Testis (tissue), 3 donors: ENCODE data around the gene CACNA1C. TPM values are rescaled to one million over a fixed set of nuclear protein-coding genes. Genes with fewer than 3 reads are reported as not detected.

Experiments used
- DNase-seq: peaks from one replicate; pipeline ENCODE4 v3.0.0-alpha.2; 2019
- H3K27ac ChIP-seq, 2 donors: fragments of 200-600 bp; sonication (generic); one replicate each; pipeline ENCODE4 v1.5.1; 2019
- H3K27me3 ChIP-seq: fragments of 200-600 bp; sonication (generic); one replicate; pipeline ENCODE4 v1.5.1; 2019
- H3K36me3 ChIP-seq: fragments of 200-600 bp; sonication (generic); one replicate; pipeline ENCODE4 v1.5.1; 2017; ENCODE audit warnings: low read depth; ENCODE audit errors: missing control alignments
- H3K4me1 ChIP-seq: fragments of 200-600 bp; sonication (generic); one replicate; pipeline ENCODE4 v1.5.1; 2019
- H3K4me3 ChIP-seq, 2 donors: fragments of 200-600 bp; sonication (generic); one replicate each; pipeline ENCODE4 v1.5.1; 2017 to 2019
- H3K9me3 ChIP-seq: fragments of 200-600 bp; sonication (generic); one replicate; pipeline ENCODE4 v1.5.1; 2017
- CTCF ChIP-seq, 3 experiments: fragments of 450-650 bp in 2 of 3; fragments of 200-600 bp in 1 of 3; sonication (generic) in 1 of 3; IDR thresholded peaks; one replicate each; pipeline ENCODE4 v1.5.1; 2016 to 2019; ENCODE audit warnings: antibody characterized with exemption in 3 of 3, mild to moderate bottlenecking in 2 of 3, moderate library complexity in 1 of 3
- POLR2A ChIP-seq: fragments of 450-650 bp; IDR thresholded peaks from one replicate; pipeline ENCODE4 v1.6.1; 2017; ENCODE audit warnings: antibody characterized with exemption, mild to moderate bottlenecking, moderate library complexity
- WGBS, 2 donors: methylation state at CpG; one replicate each; pipeline ENCODE4 v1.1.5; 2018; 5-methylcytosine and 5-hydroxymethylcytosine counted together
- intact Hi-C: fragments of 100-400 bp; cut with DNase I; formaldehyde crosslinking; loops from one replicate; pipeline ENCODE4 v1.15.1; 2023; ENCODE audit warnings: low total_unique reads
- polyA plus RNA-seq: library from polyadenylated mRNA; stranded (reverse); fragments of 350-450 nt; fragmentation: Illumina TruSeq; extraction: RNeasy Lipid Tissue Mini Kit (QIAGEN cat#74804); gene quantifications from one replicate; pipeline ENCODE4 v1.2.3, GENCODE V29; 2014; ENCODE audit warnings: low read depth, low replicate concordance; ENCODE audit not compliant: insufficient read depth
- total RNA-seq, 2 donors: library from RNA; depleted of rRNA; stranded (reverse); fragments of >200 nt; gene quantifications; one replicate each; pipeline ENCODE4 v1.2.3, GENCODE V29; 2016

CACNA1C gene
- total and polyA plus RNA-seq, 3 donors from 2014 or later, result 20.3 to 36.8 (median 32.0) TPM

- DNase-seq, result no peak
- WGBS, 2 donors, result 66 to 88% methylated on average over 7 of the region's 7 CpGs
- H3K27ac ChIP-seq, result no peak overlapping the region
These were observed 276.9 kb downstream of the CACNA1C start for GRCh38 chr12:2329661-2330210.

GRCh38 chr12:2332236-2332635 is 279.4 kb downstream of the CACNA1C start:
- no peaks in the 10 kb centered on the region for H3K36me3 ChIP-seq
- TF ChIP-seq POLR2A (no peak), CTCF (IDR thresholded peaks at IDR 0.05) (no peak)
- no peak overlapping the region for H3K27ac ChIP-seq
- 48 to 67% methylated on average over 1 of the region's 1 CpG for WGBS, 2 donors
- no peaks in the 10 kb centered on the region for H3K4me1 ChIP-seq
- no peaks in the 10 kb centered on the region for H3K27me3 ChIP-seq
- H3K9me3 ChIP-seq, result no peaks in the 10 kb centered on the region
- DNase-seq, result no peak
- intact Hi-C loops, result no loop called here
- H3K4me3 ChIP-seq, result no peak overlapping the region

More at GRCh38 chr12:2329661-2330210, 276.9 kb downstream of the CACNA1C start:
- H3K27me3 ChIP-seq, result no peaks in the 10 kb centered on the region
- H3K9me3 ChIP-seq, result no peaks in the 10 kb centered on the region
- intact Hi-C loops, result no loop called here
- no peak overlapping the region for H3K4me3 ChIP-seq
- H3K36me3 ChIP-seq, result no peaks in the 10 kb centered on the region
- TF ChIP-seq CTCF (IDR thresholded peaks at IDR 0.05), result no peak
- no peak for TF ChIP-seq POLR2A
- no peaks in the 10 kb centered on the region for H3K4me1 ChIP-seq

GRCh38 chr12:2332947-2333346 is 280.2 kb downstream of the CACNA1C start:
- Histone ChIP-seq H3K4me1 (no peaks in the 10 kb centered on the region), H3K27ac (no peak overlapping the region), H3K36me3 (no peaks in the 10 kb centered on the region), H3K27me3 (no peaks in the 10 kb centered on the region), H3K4me3 (no peak overlapping the region), H3K9me3 (no peaks in the 10 kb centered on the region)
- no peak for DNase-seq
- 65 to 76% methylated on average over 7 of the region's 7 CpGs for WGBS, 2 donors
- TF ChIP-seq CTCF (IDR thresholded peaks at IDR 0.05), result no peak
- TF ChIP-seq POLR2A, result no peak
- intact Hi-C loops, result no loop called here

GRCh38 chr12:2333491-2334195 is 280.9 kb downstream of the CACNA1C start:
- Histone ChIP-seq H3K9me3 (no peaks in the 10 kb centered on the region), H3K27ac (no peak overlapping the region), H3K36me3 (no peaks in the 10 kb centered on the region), H3K27me3 (no peaks in the 10 kb centered on the region), H3K4me3 (no peak overlapping the region), H3K4me1 (no peaks in the 10 kb centered on the region)
- no peak for DNase-seq
- intact Hi-C loops, result no loop called here
- no peak for TF ChIP-seq CTCF (IDR thresholded peaks at IDR 0.05)
- TF ChIP-seq POLR2A, result no peak
- WGBS, 2 donors, result 88 to 90% methylated on average over 7 of the region's 7 CpGs

GRCh38 chr12:2334271-2334670 is 281.5 kb downstream of the CACNA1C start:
- intact Hi-C loops, result no loop called here
- no peak overlapping the region for H3K27ac ChIP-seq
- H3K4me3 ChIP-seq, result no peak overlapping the region
- TF ChIP-seq CTCF (IDR thresholded peaks at IDR 0.05) (no peak), POLR2A (no peak)
- H3K36me3 ChIP-seq, result no peaks in the 10 kb centered on the region
- H3K27me3 ChIP-seq, result no peaks in the 10 kb centered on the region
- H3K9me3 ChIP-seq, result no peaks in the 10 kb centered on the region
- 94 to 95% methylated on average over 6 of the region's 6 CpGs for WGBS, 2 donors
- DNase-seq, result no peak
- H3K4me1 ChIP-seq, result no peaks in the 10 kb centered on the region
